ENCODE data around the gene PRKCD.

The PRKCD gene

GRCh38 chr3:53195602-53196574, 34.9 kb downstream of the PRKCD start:
- no peaks in the 10 kb centered on the region for H3K9me3 ChIP-seq
- H3K4me2 ChIP-seq = peak overlapping the region; percentile 49
- H3K9ac ChIP-seq = no peak overlapping the region
- H3K36me3 ChIP-seq = peaks cover 34% of the 10 kb centered on the region
- no peak for TF ChIP-seq Cebpa-rat (IDR thresholded peaks at IDR 0.05)
- no peaks in the 10 kb centered on the region for H4K20me1 ChIP-seq
- no peak overlapping the region for H3K4me3 ChIP-seq
- H3K27me3 ChIP-seq = no peaks in the 10 kb centered on the region
- H3K27ac ChIP-seq = no peak overlapping the region
- H3K4me1 ChIP-seq = peaks cover 15% of the 10 kb centered on the region

- Histone ChIP-seq H3K27me3 (no peaks in the 10 kb centered on the region), H3K4me1 (peaks cover 15% of the 10 kb centered on the region), H3K4me3 (no peak overlapping the region), H3K9ac (no peak overlapping the region), H4K20me1 (no peaks in the 10 kb centered on the region), H3K4me2 (no peak overlapping the region), H3K27ac (no peak overlapping the region), H3K9me3 (no peaks in the 10 kb centered on the region), H3K36me3 (peaks cover 26% of the 10 kb centered on the region)
- TF ChIP-seq Cebpa-rat (IDR thresholded peaks at IDR 0.05) = no peak
Observed at GRCh38 chr3:53196575-53197407, 35.8 kb downstream of the PRKCD start.

GRCh38 chr3:53198256-53198977, 37.4 kb downstream of the PRKCD start:
- Histone ChIP-seq H3K4me2 (no peak overlapping the region), H3K9ac (no peak overlapping the region), H4K20me1 (no peaks in the 10 kb centered on the region), H3K36me3 (peaks cover 11% of the 10 kb centered on the region), H3K27ac (no peak overlapping the region), H3K4me1 (peaks cover 15% of the 10 kb centered on the region), H3K9me3 (no peaks in the 10 kb centered on the region), H3K27me3 (no peaks in the 10 kb centered on the region), H3K4me3 (no peak overlapping the region)
- TF ChIP-seq Cebpa-rat (IDR thresholded peaks at IDR 0.05) = no peak

GRCh38 chr3:53198996-53199395, 38.0 kb downstream of the PRKCD start:
- no peak overlapping the region for H3K4me3 ChIP-seq
- TF ChIP-seq Cebpa-rat (IDR thresholded peaks at IDR 0.05) = no peak
- H3K9ac ChIP-seq = no peak overlapping the region
- peaks cover 8% of the 10 kb centered on the region; the same call in 1 of the 2 replicates for H3K36me3 ChIP-seq
- no peaks in the 10 kb centered on the region for H4K20me1 ChIP-seq
- peaks cover 15% of the 10 kb centered on the region for H3K4me1 ChIP-seq
- H3K27me3 ChIP-seq = no peaks in the 10 kb centered on the region
- H3K4me2 ChIP-seq = no peak overlapping the region
- no peak overlapping the region for H3K27ac ChIP-seq
- no peaks in the 10 kb centered on the region for H3K9me3 ChIP-seq

- no peak for TF ChIP-seq Cebpa-rat (IDR thresholded peaks at IDR 0.05)
- H3K36me3 ChIP-seq = no peaks in the 10 kb centered on the region
- no peak overlapping the region for H3K4me2 ChIP-seq
- no peaks in the 10 kb centered on the region for H4K20me1 ChIP-seq
- H3K4me1 ChIP-seq = peaks cover 15% of the 10 kb centered on the region
- no peak overlapping the region for H3K9ac ChIP-seq
- H3K4me3 ChIP-seq = no peak overlapping the region
- H3K27ac ChIP-seq = no peak overlapping the region
- H3K27me3 ChIP-seq = no peaks in the 10 kb centered on the region
- H3K9me3 ChIP-seq = no peaks in the 10 kb centered on the region
Observed at GRCh38 chr3:53199834-53200233, 38.8 kb downstream of the PRKCD start.

- no peaks in the 10 kb centered on the region for H3K9me3 ChIP-seq
- H3K4me3 ChIP-seq = no peak overlapping the region
- no peak overlapping the region for H3K27ac ChIP-seq
- peaks cover 10% of the 10 kb centered on the region for H3K4me1 ChIP-seq
- no peaks in the 10 kb centered on the region for H4K20me1 ChIP-seq
- H3K9ac ChIP-seq = no peak overlapping the region
- no peaks in the 10 kb centered on the region for H3K27me3 ChIP-seq
- no peaks in the 10 kb centered on the region for H3K36me3 ChIP-seq
- H3K4me2 ChIP-seq = no peak overlapping the region
- TF ChIP-seq Cebpa-rat (IDR thresholded peaks at IDR 0.05) = no peak
Observed at GRCh38 chr3:53200501-53201498, 39.8 kb downstream of the PRKCD start.

- TF ChIP-seq Cebpa-rat (IDR thresholded peaks at IDR 0.05) = no peak
Observed at GRCh38 chr3:53202331-53203015, 41.5 kb downstream of the PRKCD start.

More at GRCh38 chr3:53202331-53203015, 41.5 kb downstream of the PRKCD start:
- Histone ChIP-seq H3K27ac (no peak overlapping the region), H3K27me3 (no peaks in the 10 kb centered on the region), H3K36me3 (no peaks in the 10 kb centered on the region), H3K4me3 (no peak overlapping the region), H4K20me1 (no peaks in the 10 kb centered on the region), H3K9ac (no peak overlapping the region), H3K9me3 (no peaks in the 10 kb centered on the region), H3K4me1 (no peaks in the 10 kb centered on the region), H3K4me2 (no peak overlapping the region)
